Breast epithelium (tissue), 3 donors: Measurements from ENCODE around the gene FCRL2.

ENCODE experiments used
- CTCF ChIP-seq, 3 donors: fragments of 450-650 bp; IDR thresholded peaks; one replicate each; pipeline ENCODE4 v1.5.1; 2016 to 2017; ENCODE audit warnings: antibody characterized with exemption in 3 of 3, mild to moderate bottlenecking in 3 of 3, moderate library complexity in 3 of 3
- POLR2AphosphoS5 ChIP-seq, 3 donors: sonication (generic); formaldehyde crosslinking; IDR thresholded peaks; one replicate each; pipeline ENCODE4 v1.6.1; 2017; ENCODE audit warnings: antibody characterized with exemption in 3 of 3

- TF ChIP-seq CTCF (IDR thresholded peaks at IDR 0.05) (no peak), POLR2AphosphoS5 (IDR thresholded peaks at IDR 0.05) (no peak)
Measured at GRCh38 chr1:157819896-157820295, 43.0 kb upstream of the FCRL2 start, which contains the start of gene FCRL1.
